Heart right ventricle (tissue), 16 donors: ENCODE data around the gene SEC14L1. TPM values are rescaled to one million over a fixed set of nuclear protein-coding genes. Genes with fewer than 3 reads are reported as not detected.

Source experiments
- ATAC-seq, 8 donors: fragments of 200-7000 bp; cut with Tn5 transposase; one replicate each; pipeline ENCODE4 v1.9.1; 2020; ENCODE audit warnings: mild to moderate bottlenecking in 8 of 8, moderate library complexity in 8 of 8, moderate number of reproducible peaks in 1 of 8
- DNase-seq, 2 donors: peaks; one replicate each; pipeline ENCODE4 v3.0.0-alpha.2; 2020
- H3K27ac ChIP-seq, 10 donors: fragments of 200-600 bp; sonication (generic) in 2 of 10; one replicate each; pipeline versions ENCODE4 v1.5.0 to v1.8.0; 2020 to 2022; ENCODE audit warnings: mild to moderate bottlenecking in 3 of 10
- H3K27me3 ChIP-seq, 7 donors: fragments of 200-600 bp; one replicate each; pipeline ENCODE4 v1.8.0; 2021 to 2022; ENCODE audit warnings: mild to moderate bottlenecking in 2 of 7
- H3K36me3 ChIP-seq, 9 donors: fragments of 200-600 bp; sonication (generic) in 1 of 9; one replicate each; pipeline versions ENCODE4 v1.5.0 to v1.8.0; 2020 to 2022; ENCODE audit warnings: mild to moderate bottlenecking in 2 of 9
- H3K4me1 ChIP-seq, 9 donors: fragments of 200-600 bp; sonication (generic) in 1 of 9; one replicate each; pipeline versions ENCODE4 v1.5.0 to v1.8.0; 2020 to 2022; ENCODE audit warnings: mild to moderate bottlenecking in 4 of 9
- H3K4me3 ChIP-seq, 10 donors: fragments of 200-600 bp; sonication (generic) in 2 of 10; one replicate each; pipeline versions ENCODE4 v1.5.0 to v1.8.0; 2020 to 2022; ENCODE audit warnings: mild to moderate bottlenecking in 7 of 10, moderate library complexity in 2 of 10
- H3K9me3 ChIP-seq, 11 donors: fragments of 200-600 bp in 10 of 11; sonication (generic) in 2 of 11; one replicate each; pipeline versions ENCODE4 v1.5.0 to v1.8.0; 2013 to 2022; ENCODE audit warnings: mild to moderate bottlenecking in 2 of 11, control low read depth in 1 of 11, moderate library complexity in 1 of 11
- WGBS, 2 donors: extraction: QIAGEN DNeasy Blood & Tissue Kit; methylation state at CpG; one replicate each; pipeline ENCODE4 v1.1.7; 2013; ENCODE audit warnings: inconsistent platforms in 1 of 2; 5-methylcytosine and 5-hydroxymethylcytosine counted together
- intact Hi-C, 10 donors: fragments of 100-400 bp; cut with DNase I; formaldehyde crosslinking; loops; one replicate each; pipeline versions ENCODE4 v1.11.1 to v1.14.2; 2022
- polyA plus RNA-seq, 2 donors: library from polyadenylated mRNA; stranded (reverse); fragments of 200-250 nt; gene quantifications; one replicate each; pipeline ENCODE4 v1.2.3, GENCODE V29; 2013
- total RNA-seq, 10 donors: library from RNA; stranded (reverse); fragmentation: NEBNext Ultra II Directional in 3 of 10; extraction: Animal tissue kit (Norgen Biotek cat#: 25700) in 3 of 10; gene quantifications; one replicate each; pipeline versions ENCODE4 v1.2.1 to v1.2.4, GENCODE V29; 2021 to 2023
- TF ChIP-seq, protein P1 (sequence below), 9 donors: fragments of 200-600 bp; sonication (generic) in 2 of 9; IDR thresholded peaks; one replicate each; pipeline versions ENCODE4 v1.5.0 to v1.8.0; 2021 to 2022; ENCODE audit warnings: antibody characterized with exemption in 9 of 9, mild to moderate bottlenecking in 5 of 9, moderate library complexity in 1 of 9
- donor health status: Arrhythmogenic right ventricular cardiomyopathy.
- donor health status: ischemic (EF 13 %, LVEDD 7.1; RV severe dilation, severe dysfunction).
- donor health status: healthy with polysubstance abuse.
- donor health status: DM: no; HTN: yes; CAD: no.
- donor health status: DM: no; HTN: no; CAD: no.
- donor health status: ischemic (EF 25% LVEDD 6.9; RV normal size, moderate dysfunction).
- donor health status: ischemic (EF 25% LVEDD 5.7; RV mildly dilated, moderate dysfunction).
- donor health status: healthy.
- donor health status: DM: yes; HTN: yes; CAD: no.
- donor health status: Ischemic cardiomyopathy.
- donor health status: ischemic (EF 35%, LVEDD 5.7; RV mildly dilated, moderate dysfunction).
- donor health status: nonischemic (EF 11% LVEDD 7.7; RV severe dilation, severe dysfunction).
- donor health status: DM: yes; HTN: yes; CAD: no.
- donor health status: PGD.
- donor health status: ischemic (EF 29% LVEDD 5.4; RV normal size, mild dysfunction).
- donor health status: nonischemic (EF 23%, LVEDD 6.1; RV moderate dilation, normal function).

SEC14L1 gene
- total and polyA plus RNA-seq, 12 donors, result 36.1 to 88.8 (median 50.0) TPM

DNA sequence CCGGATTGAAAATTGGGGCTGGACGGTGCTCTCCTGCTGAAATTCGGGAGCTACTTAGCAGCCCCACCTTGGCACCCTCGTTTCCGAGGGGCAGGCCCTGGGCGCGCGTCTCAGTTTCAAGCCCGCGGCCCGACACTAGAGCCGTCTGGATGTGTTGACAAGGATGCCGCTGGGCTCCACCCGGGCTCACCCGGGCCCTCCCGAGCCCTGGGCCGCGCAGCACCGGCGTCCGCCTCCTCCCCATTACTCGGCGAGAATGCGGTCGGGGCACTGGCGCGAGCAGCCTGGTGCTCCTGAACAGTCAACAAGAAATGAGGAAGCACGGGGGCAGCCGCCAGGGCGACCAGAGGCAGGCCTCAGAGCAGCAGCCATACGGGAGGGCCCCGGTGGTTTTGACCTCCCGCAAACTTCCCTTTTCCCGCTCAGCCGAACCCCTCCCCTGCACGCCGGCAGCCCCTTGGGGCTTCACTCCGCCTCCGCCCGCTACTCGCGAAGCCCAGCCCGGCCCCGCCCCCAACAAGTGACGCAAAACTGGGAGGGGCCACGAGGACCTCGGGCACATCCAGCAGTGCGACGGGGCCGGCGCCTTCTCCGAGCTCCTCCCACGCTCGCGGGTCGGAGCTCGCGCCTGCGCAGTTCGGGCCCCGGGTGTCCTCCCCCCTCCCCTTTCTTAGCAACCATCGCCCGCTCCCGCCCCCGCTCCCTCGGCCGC, 447 bp upstream of the SEC14L1 start:
- TF ChIP-seq, protein P1, sequence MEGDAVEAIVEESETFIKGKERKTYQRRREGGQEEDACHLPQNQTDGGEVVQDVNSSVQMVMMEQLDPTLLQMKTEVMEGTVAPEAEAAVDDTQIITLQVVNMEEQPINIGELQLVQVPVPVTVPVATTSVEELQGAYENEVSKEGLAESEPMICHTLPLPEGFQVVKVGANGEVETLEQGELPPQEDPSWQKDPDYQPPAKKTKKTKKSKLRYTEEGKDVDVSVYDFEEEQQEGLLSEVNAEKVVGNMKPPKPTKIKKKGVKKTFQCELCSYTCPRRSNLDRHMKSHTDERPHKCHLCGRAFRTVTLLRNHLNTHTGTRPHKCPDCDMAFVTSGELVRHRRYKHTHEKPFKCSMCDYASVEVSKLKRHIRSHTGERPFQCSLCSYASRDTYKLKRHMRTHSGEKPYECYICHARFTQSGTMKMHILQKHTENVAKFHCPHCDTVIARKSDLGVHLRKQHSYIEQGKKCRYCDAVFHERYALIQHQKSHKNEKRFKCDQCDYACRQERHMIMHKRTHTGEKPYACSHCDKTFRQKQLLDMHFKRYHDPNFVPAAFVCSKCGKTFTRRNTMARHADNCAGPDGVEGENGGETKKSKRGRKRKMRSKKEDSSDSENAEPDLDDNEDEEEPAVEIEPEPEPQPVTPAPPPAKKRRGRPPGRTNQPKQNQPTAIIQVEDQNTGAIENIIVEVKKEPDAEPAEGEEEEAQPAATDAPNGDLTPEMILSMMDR (IDR thresholded peaks at IDR 0.05), result peak in 2 of 9 donors; percentile 13
- WGBS, 2 donors, result 1% methylated on average over 58 to 67 of the region's 67 CpGs
- peak overlapping the region; percentile 49 to 89 (median 76) for H3K4me3 ChIP-seq
- intact Hi-C loops, result loop anchor here in 8 of 10 donors (2.0 to 10.0 kb wide), 6 partner anchors 43 to 67 kb away; no protein-coding TSS in a partner anchor
- ATAC-seq, result peak; percentile 96 to 99 (median 98)
- peaks cover 4 to 75% (median 18%) of the 10 kb centered on the region in 9 donors for H3K4me1 ChIP-seq
- H3K27ac ChIP-seq, result peak overlapping the region; percentile 89 to 97 (median 96)
- peak; percentile 99 to 100 for DNase-seq
- no peaks in the 10 kb centered on the region for H3K27me3 ChIP-seq
- H3K9me3 ChIP-seq, result peaks cover 0 to 29% (median 0%) of the 10 kb centered on the region in 11 donors
- peaks cover 0 to 33% (median 4%) of the 10 kb centered on the region in 9 donors for H3K36me3 ChIP-seq

DNA sequence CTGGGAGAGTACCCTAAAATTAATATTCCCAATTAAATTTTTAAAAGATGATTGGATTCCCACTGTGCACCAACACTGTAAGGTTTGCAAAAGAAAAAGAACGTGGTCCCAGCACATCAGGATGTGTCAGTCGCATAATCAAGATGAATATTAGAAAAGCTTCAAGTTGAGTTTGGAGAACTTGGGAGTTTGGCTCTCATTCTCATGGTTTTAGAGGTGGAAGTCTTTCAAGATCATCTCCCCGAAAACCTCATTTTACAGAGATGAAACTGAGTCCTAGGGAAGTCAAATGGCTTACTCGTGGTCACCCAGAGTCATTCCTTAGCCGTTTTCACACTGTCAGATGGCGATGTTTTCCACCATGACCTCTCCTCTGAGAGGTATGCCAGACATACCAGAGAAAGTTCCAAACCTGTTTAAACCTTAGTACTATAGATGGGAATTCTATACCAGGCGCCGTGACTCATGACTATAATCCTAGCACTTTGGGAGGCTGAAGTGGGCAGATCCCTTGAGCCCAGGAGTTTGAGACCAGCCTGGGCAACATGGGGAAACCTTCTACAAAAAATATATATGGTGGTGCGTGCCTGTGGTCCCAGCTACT, 1.2 kb downstream of the SEC14L1 start:
- Histone ChIP-seq H3K27ac (peak overlapping the region; percentile 83 to 96 (median 94)), H3K9me3 (peaks cover 0 to 23% (median 0%) of the 10 kb centered on the region in 11 donors), H3K4me3 (peak overlapping the region; percentile 45 to 91 (median 80)), H3K27me3 (no peaks in the 10 kb centered on the region), H3K4me1 (peaks cover 7 to 84% (median 32%) of the 10 kb centered on the region in 9 donors), H3K36me3 (peaks cover 0 to 48% (median 4%) of the 10 kb centered on the region in 9 donors)
- intact Hi-C loops, result loop anchor here in 8 of 10 donors (2.0 to 10.0 kb wide), 6 partner anchors 45 to 65 kb away; no protein-coding TSS in a partner anchor
- TF ChIP-seq, protein P1 (IDR thresholded peaks at IDR 0.05), result no peak
- DNase-seq (no peak), ATAC-seq (no peak)
- 59 to 62% methylated on average over 9 of the region's 9 CpGs for WGBS, 2 donors

DNA sequence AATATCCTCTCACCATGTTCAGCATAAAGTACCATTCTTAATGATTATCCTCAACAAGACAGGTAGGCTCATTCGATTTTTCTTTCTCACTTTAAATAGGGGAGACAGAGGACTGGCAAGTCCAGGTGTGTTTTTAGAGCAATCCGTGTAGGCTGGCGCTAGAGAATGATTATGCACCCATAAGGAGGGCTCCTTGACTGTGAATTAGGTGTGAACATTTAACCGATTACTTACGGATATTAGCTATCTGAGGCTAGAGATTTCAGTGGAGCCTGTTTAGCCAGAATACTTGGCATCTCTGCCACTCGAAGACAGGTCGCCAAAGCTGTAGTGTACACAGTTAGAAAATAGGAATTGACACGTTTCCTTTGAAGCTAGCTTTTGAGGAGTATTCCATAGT, 1.9 kb downstream of the SEC14L1 start:
- intact Hi-C loops, result loop anchor here in 6 of 10 donors (5.0 to 10.0 kb wide), 5 partner anchors 45 to 65 kb away; no protein-coding TSS in a partner anchor
- Histone ChIP-seq H3K9me3 (peaks cover 0 to 16% (median 0%) of the 10 kb centered on the region in 11 donors), H3K4me3 (peak overlapping the region in 9 of 10 donors; percentile 73 to 91 (median 84)), H3K4me1 (peaks cover 11 to 88% (median 34%) of the 10 kb centered on the region in 9 donors), H3K36me3 (peaks cover 0 to 55% (median 4%) of the 10 kb centered on the region in 9 donors), H3K27me3 (no peaks in the 10 kb centered on the region), H3K27ac (peak overlapping the region; percentile 83 to 96 (median 94))
- 57 to 62% methylated on average over 8 of the region's 8 CpGs for WGBS, 2 donors
- DNase-seq (no peak), ATAC-seq (no peak)
- TF ChIP-seq, protein P1 (IDR thresholded peaks at IDR 0.05), result no peak

DNA sequence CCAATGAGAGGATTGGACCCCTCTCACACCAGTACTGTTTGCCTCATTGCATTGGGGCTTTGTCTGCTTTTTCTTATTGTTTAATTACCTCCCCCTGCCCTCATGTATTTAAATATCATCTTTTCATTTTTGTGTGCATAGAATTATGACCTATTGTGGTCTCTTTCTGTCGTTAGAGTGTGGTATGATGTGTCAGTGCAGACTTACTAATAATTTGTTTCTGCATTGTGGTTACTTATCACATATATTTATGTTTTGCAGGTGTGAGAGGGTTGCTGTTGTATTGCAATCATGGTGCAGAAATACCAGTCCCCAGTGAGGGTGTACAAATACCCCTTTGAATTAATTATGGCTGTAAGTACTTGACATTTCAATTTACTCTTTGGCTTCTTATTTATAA, 2.5 kb downstream of the SEC14L1 start:
- Histone ChIP-seq H3K36me3 (peaks cover 0 to 62% (median 10%) of the 10 kb centered on the region in 9 donors), H3K27me3 (no peaks in the 10 kb centered on the region), H3K4me3 (peak overlapping the region in 9 of 10 donors; percentile 73 to 91 (median 84)), H3K4me1 (peaks cover 11 to 88% (median 36%) of the 10 kb centered on the region in 9 donors), H3K9me3 (peaks cover 0 to 10% (median 0%) of the 10 kb centered on the region in 11 donors), H3K27ac (peak overlapping the region; percentile 72 to 96 (median 94))
- TF ChIP-seq, protein P1 (IDR thresholded peaks at IDR 0.05), result no peak
- ATAC-seq (no peak), DNase-seq (no peak)
- intact Hi-C loops, result loop anchor here in 6 of 10 donors (5.0 to 10.0 kb wide), 5 partner anchors 46 to 64 kb away; no protein-coding TSS in a partner anchor
- 41 to 64% methylated on average over 1 of the region's 1 CpG for WGBS, 2 donors
